ENCODE results near the gene LMAN1L. TPM values are rescaled to one million over a fixed set of nuclear protein-coding genes. Genes with fewer than 3 reads are reported as not detected.
A peak's percentile ranks its signal among the peaks of the same experiment; 100 is the strongest.

LMAN1L gene
- total and polyA plus RNA-seq, 4 experiments from 2014 or later = 0.23 to 0.39 TPM; not detected in 2

- ChIA-PET CTCF (ENCODE audit: partially characterized antibody) (interaction anchor here (1.0 to 1.7 kb wide), 3 partner anchors 14 to 190 kb away, joined by 3 to 6 read pairs (median 3); no protein-coding TSS in a partner anchor), POLR2A (ENCODE audit: partially characterized antibody) (no interaction called here)
- peaks cover 10% of the 10 kb centered on the region for H3K4me1 ChIP-seq (ENCODE audit: insufficient read depth, low read length)
- no peak overlapping the region for H3K4me3 ChIP-seq (ENCODE audit: low read length in 2 of 2)
- no peaks in the 10 kb centered on the region for H3K36me3 ChIP-seq (ENCODE audit: insufficient read depth, low read length)
- DNase-seq = no peak
- Mint-ChIP-seq H3K27me3 (peaks cover 0 to 7% of the 10 kb centered on the region in 2 donors), H3K36me3 (no peaks in the 10 kb centered on the region), H3K9me3 (no peaks in the 10 kb centered on the region), H3K4me3 (no peak overlapping the region), H3K27ac (no peak overlapping the region), H3K4me1 (peaks cover 2 to 17% (median 7%) of the 10 kb centered on the region in 4 donors)
- intact Hi-C loops (cut with micrococcal nuclease) = no loop called here
- no peaks in the 10 kb centered on the region for H3K9me3 ChIP-seq (ENCODE audit: control insufficient read depth in 1 of 2, low read length in 2 of 2)
- peaks cover 3% of the 10 kb centered on the region for H3K27me3 ChIP-seq (ENCODE audit: insufficient read depth, low read length)
- H3K27ac ChIP-seq (ENCODE audit: low read depth, low read length) = no peak overlapping the region
Observed at GRCh38 chr15:74821790-74822158, 9.1 kb downstream of the LMAN1L start.

GRCh38 chr15:74822233-74822632 lies 9.6 kb downstream of the LMAN1L start:
- ChIA-PET CTCF (ENCODE audit: partially characterized antibody) (interaction anchor here (1.0 to 1.7 kb wide), 2 partner anchors 14 to 187 kb away, joined by 3 to 6 read pairs; no protein-coding TSS in a partner anchor), POLR2A (ENCODE audit: partially characterized antibody) (no interaction called here)
- Histone ChIP-seq H3K36me3 (ENCODE audit: insufficient read depth, low read length) (no peaks in the 10 kb centered on the region), H3K4me3 (ENCODE audit: low read length in 2 of 2) (no peak overlapping the region), H3K9me3 (ENCODE audit: control insufficient read depth in 1 of 2, low read length in 2 of 2) (no peaks in the 10 kb centered on the region), H3K4me1 (ENCODE audit: insufficient read depth, low read length) (peaks cover 10% of the 10 kb centered on the region), H3K27me3 (ENCODE audit: insufficient read depth, low read length) (peaks cover 8% of the 10 kb centered on the region), H3K27ac (ENCODE audit: low read depth, low read length) (no peak overlapping the region)
- Mint-ChIP-seq H3K9me3 (peaks cover 0 to 1% (median 0%) of the 10 kb centered on the region in 8 donors), H3K27me3 (peaks cover 0 to 7% of the 10 kb centered on the region in 2 donors), H3K4me1 (peaks cover 2 to 17% (median 8%) of the 10 kb centered on the region in 4 donors), H3K27ac (no peak overlapping the region), H3K36me3 (no peaks in the 10 kb centered on the region), H3K4me3 (no peak overlapping the region)
- intact Hi-C loops (cut with micrococcal nuclease) = no loop called here
- no peak for DNase-seq

DNA sequence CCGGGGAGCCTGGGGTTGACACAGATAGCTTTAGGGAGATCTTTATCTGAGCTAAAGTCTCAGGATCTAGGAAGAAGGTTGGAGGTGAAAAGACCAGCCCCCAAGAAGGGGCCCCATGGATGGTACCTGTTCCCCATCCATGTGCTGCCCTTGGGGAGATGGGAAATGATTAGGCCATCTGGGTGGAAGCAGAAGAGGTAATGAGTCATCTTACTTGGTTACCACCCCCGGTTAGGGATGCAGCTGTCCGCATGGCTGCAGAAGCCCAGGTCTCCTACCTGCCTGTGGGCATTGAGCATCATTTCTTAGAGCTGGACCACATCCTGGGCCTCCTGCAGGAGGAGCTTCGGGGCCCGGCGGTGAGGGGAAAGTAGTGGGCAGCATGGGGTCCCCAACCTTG lies 10.7 kb downstream of the LMAN1L start:
- peaks cover 0 to 1% (median 0%) of the 10 kb centered on the region in 8 donors for H3K9me3 Mint-ChIP-seq
- ChIA-PET CTCF (ENCODE audit: partially characterized antibody) (no interaction called here), POLR2A (ENCODE audit: partially characterized antibody) (no interaction called here)
- H3K27me3 Mint-ChIP-seq = peaks cover 3 to 11% of the 10 kb centered on the region in 2 donors
- H3K27me3 ChIP-seq (ENCODE audit: insufficient read depth, low read length) = peaks cover 8% of the 10 kb centered on the region
- no peaks in the 10 kb centered on the region for H3K36me3 Mint-ChIP-seq
- H3K4me3 Mint-ChIP-seq = no peak overlapping the region
- H3K4me1 Mint-ChIP-seq = peaks cover 2 to 17% (median 9%) of the 10 kb centered on the region in 4 donors
- no peak overlapping the region for H3K27ac ChIP-seq (ENCODE audit: low read depth, low read length)
- no peaks in the 10 kb centered on the region for H3K36me3 ChIP-seq (ENCODE audit: insufficient read depth, low read length)
- intact Hi-C loops (cut with micrococcal nuclease) = no loop called here
- no peak for DNase-seq
- no peak overlapping the region for H3K27ac Mint-ChIP-seq
- H3K9me3 ChIP-seq (ENCODE audit: control insufficient read depth in 1 of 2, low read length in 2 of 2) = no peaks in the 10 kb centered on the region
- H3K4me1 ChIP-seq (ENCODE audit: insufficient read depth, low read length) = peaks cover 9% of the 10 kb centered on the region
- H3K4me3 ChIP-seq (ENCODE audit: low read length in 2 of 2) = no peak overlapping the region

GRCh38 chr15:74824976-74825375 lies 12.3 kb downstream of the LMAN1L start:
- Histone ChIP-seq H3K36me3 (ENCODE audit: insufficient read depth, low read length) (no peaks in the 10 kb centered on the region), H3K27me3 (ENCODE audit: insufficient read depth, low read length) (peaks cover 11% of the 10 kb centered on the region), H3K4me3 (ENCODE audit: low read length in 2 of 2) (no peak overlapping the region), H3K27ac (ENCODE audit: low read depth, low read length) (no peak overlapping the region), H3K4me1 (ENCODE audit: insufficient read depth, low read length) (no peaks in the 10 kb centered on the region), H3K9me3 (ENCODE audit: control insufficient read depth in 1 of 2, low read length in 2 of 2) (no peaks in the 10 kb centered on the region)
- intact Hi-C loops (cut with micrococcal nuclease) = no loop called here
- peaks cover 0 to 9% (median 3%) of the 10 kb centered on the region in 4 donors for H3K4me1 Mint-ChIP-seq
- H3K27ac Mint-ChIP-seq = peak overlapping the region in 2 of 7 donors; percentile 37 to 39
- H3K27me3 Mint-ChIP-seq = peaks cover 7 to 11% of the 10 kb centered on the region in 2 donors
- no peak for DNase-seq
- H3K4me3 Mint-ChIP-seq = no peak overlapping the region
- POLR2A ChIA-PET (ENCODE audit: partially characterized antibody) = interaction anchor here (0.6 kb wide), 1 partner anchor 14 kb away, joined by 4 read pairs; no protein-coding TSS in a partner anchor
- no peaks in the 10 kb centered on the region for H3K36me3 Mint-ChIP-seq
- CTCF ChIA-PET (ENCODE audit: partially characterized antibody) = interaction anchor here (1.5 kb wide), 1 partner anchor 125 kb away, joined by 3 read pairs; no protein-coding TSS in a partner anchor
- H3K9me3 Mint-ChIP-seq = peaks cover 0 to 1% (median 0%) of the 10 kb centered on the region in 8 donors

DNA sequence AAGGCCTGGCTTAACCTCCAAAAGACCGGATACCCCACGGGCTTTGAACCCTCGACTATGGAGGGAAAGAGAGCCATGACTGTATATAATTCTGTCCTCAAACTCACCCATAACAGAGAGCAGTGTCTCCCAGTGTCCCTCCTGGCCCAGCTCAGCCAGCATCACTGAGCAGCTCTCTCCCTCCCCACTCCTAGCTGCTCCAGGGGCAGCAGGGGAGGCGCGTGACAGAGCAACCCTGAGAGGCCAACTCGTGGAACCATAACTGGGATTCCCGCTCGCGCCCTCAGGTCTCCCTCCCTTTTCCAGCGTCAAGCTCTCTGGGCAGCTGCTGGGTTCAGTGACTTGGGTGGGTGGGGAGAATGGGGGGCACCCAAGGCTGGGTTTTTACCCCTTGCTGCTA lies 13.2 kb downstream of the LMAN1L start:
- POLR2A ChIA-PET (ENCODE audit: partially characterized antibody) = interaction anchor here (0.9 to 1.2 kb wide), 4 partner anchors 10 to 80 kb away, joined by 3 read pairs; no protein-coding TSS in a partner anchor
- H3K27me3 ChIP-seq (ENCODE audit: insufficient read depth, low read length) = peaks cover 11% of the 10 kb centered on the region
- Mint-ChIP-seq H3K4me1 (peaks cover 0 to 9% (median 3%) of the 10 kb centered on the region in 4 donors), H3K36me3 (no peaks in the 10 kb centered on the region), H3K27me3 (peaks cover 7 to 11% of the 10 kb centered on the region in 2 donors), H3K4me3 (no peak overlapping the region), H3K27ac (no peak overlapping the region), H3K9me3 (peaks cover 0 to 1% (median 0%) of the 10 kb centered on the region in 8 donors)
- H3K27ac ChIP-seq (ENCODE audit: low read depth, low read length) = no peak overlapping the region
- no peaks in the 10 kb centered on the region for H3K4me1 ChIP-seq (ENCODE audit: insufficient read depth, low read length)
- intact Hi-C loops (cut with micrococcal nuclease) = no loop called here
- no peak overlapping the region for H3K4me3 ChIP-seq (ENCODE audit: low read length in 2 of 2)
- no peaks in the 10 kb centered on the region for H3K9me3 ChIP-seq (ENCODE audit: control insufficient read depth in 1 of 2, low read length in 2 of 2)
- DNase-seq = no peak
- no peaks in the 10 kb centered on the region for H3K36me3 ChIP-seq (ENCODE audit: insufficient read depth, low read length)
- CTCF ChIA-PET (ENCODE audit: partially characterized antibody) = interaction anchor here (0.8 to 2.6 kb wide), 4 partner anchors 10 to 125 kb away, joined by 3 to 7 read pairs (median 3); no protein-coding TSS in a partner anchor

DNA sequence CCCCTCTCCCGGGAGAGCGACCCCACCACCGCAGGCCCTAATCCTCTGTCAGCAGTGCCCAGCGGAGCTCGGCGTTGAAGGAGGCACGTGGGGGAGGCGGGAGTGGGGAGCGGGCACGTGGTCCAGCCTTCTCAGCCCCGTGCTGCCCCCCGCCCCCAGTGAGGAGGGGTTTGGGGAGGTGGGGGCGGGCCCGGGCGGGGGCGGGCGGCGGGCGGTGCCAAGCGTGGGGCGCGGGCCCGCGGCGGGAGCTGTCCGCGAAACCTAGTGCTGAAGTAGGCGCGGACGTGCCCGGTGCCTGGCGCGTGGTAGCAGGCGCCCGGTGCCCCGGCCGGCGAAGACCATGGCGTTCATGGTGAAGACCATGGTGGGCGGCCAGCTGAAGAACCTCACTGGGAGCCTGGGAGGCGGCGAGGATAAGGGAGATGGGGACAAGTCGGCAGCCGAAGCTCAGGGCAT lies 13.8 kb downstream of the LMAN1L start, which contains the start of gene CPLX3:
TSS of gene CPLX3 (plus strand) at position 264 of the 456 bp plus-strand sequence. CDS start at position 341, 77 bp downstream.
- peak in 4 of 5 donors; percentile 34 to 53 (median 40) for DNase-seq
- H3K4me1 Mint-ChIP-seq = peaks cover 0 to 9% (median 3%) of the 10 kb centered on the region in 4 donors
- H3K27ac Mint-ChIP-seq = no peak within 1 kb of the TSS
- H3K9me3 Mint-ChIP-seq = peaks cover 0 to 1% (median 0%) of the 10 kb centered on the region in 8 donors
- intact Hi-C loops (cut with micrococcal nuclease) = no loop called here
- CTCF ChIA-PET (ENCODE audit: partially characterized antibody) = interaction anchor here (0.8 to 2.6 kb wide), 5 partner anchors 9 to 124 kb away, joined by 3 to 7 read pairs (median 3); no protein-coding TSS in a partner anchor
- Histone ChIP-seq H3K36me3 (ENCODE audit: insufficient read depth, low read length) (no peaks in the 10 kb centered on the region), H3K4me1 (ENCODE audit: insufficient read depth, low read length) (no peaks in the 10 kb centered on the region), H3K4me3 (ENCODE audit: low read length in 2 of 2) (no peak within 1 kb of the TSS), H3K27ac (ENCODE audit: low read depth, low read length) (no peak within 1 kb of the TSS), H3K9me3 (ENCODE audit: control insufficient read depth in 1 of 2, low read length in 2 of 2) (no peaks in the 10 kb centered on the region), H3K27me3 (ENCODE audit: insufficient read depth, low read length) (peaks cover 11% of the 10 kb centered on the region)
- no peaks in the 10 kb centered on the region for H3K36me3 Mint-ChIP-seq
- peaks cover 7 to 11% of the 10 kb centered on the region in 2 donors for H3K27me3 Mint-ChIP-seq
- POLR2A ChIA-PET (ENCODE audit: partially characterized antibody) = interaction anchor here (0.9 to 1.2 kb wide), 5 partner anchors 11 to 80 kb away, joined by 3 read pairs; no protein-coding TSS in a partner anchor
- H3K4me3 Mint-ChIP-seq = no peak within 1 kb of the TSS

- Histone ChIP-seq H3K36me3 (ENCODE audit: insufficient read depth, low read length) (no peaks in the 10 kb centered on the region), H3K4me3 (ENCODE audit: low read length in 2 of 2) (no peak overlapping the region), H3K27me3 (ENCODE audit: insufficient read depth, low read length) (peaks cover 11% of the 10 kb centered on the region), H3K4me1 (ENCODE audit: insufficient read depth, low read length) (no peaks in the 10 kb centered on the region), H3K9me3 (ENCODE audit: control insufficient read depth in 1 of 2, low read length in 2 of 2) (no peaks in the 10 kb centered on the region), H3K27ac (ENCODE audit: low read depth, low read length) (no peak overlapping the region)
- no peaks in the 10 kb centered on the region for H3K36me3 Mint-ChIP-seq
- ChIA-PET CTCF (ENCODE audit: partially characterized antibody) (interaction anchor here (0.8 to 2.6 kb wide), 6 partner anchors 10 to 124 kb away, joined by 3 to 8 read pairs (median 4); no protein-coding TSS in a partner anchor), POLR2A (ENCODE audit: partially characterized antibody) (interaction anchor here (0.9 to 1.2 kb wide), 4 partner anchors 37 to 79 kb away, joined by 3 read pairs; no protein-coding TSS in a partner anchor)
- H3K9me3 Mint-ChIP-seq = peaks cover 0 to 1% (median 0%) of the 10 kb centered on the region in 8 donors
- H3K4me1 Mint-ChIP-seq = peaks cover 0 to 9% (median 3%) of the 10 kb centered on the region in 4 donors
- no peak for DNase-seq
- no peak overlapping the region for H3K27ac Mint-ChIP-seq
- H3K27me3 Mint-ChIP-seq = peaks cover 7 to 11% of the 10 kb centered on the region in 2 donors
- H3K4me3 Mint-ChIP-seq = no peak overlapping the region
- intact Hi-C loops (cut with micrococcal nuclease) = loop anchor here (1.0 kb wide), 1 partner anchor 168 kb away; the partner anchor contains the start of gene SCAMP5
Observed at GRCh38 chr15:74826921-74827320, 14.3 kb downstream of the LMAN1L start.

All from CD4-positive, alpha-beta memory T cell (primary cell).